Activated CD4-positive, CD25-positive, alpha-beta regulatory T cell treated with anti-CD3 and anti-CD28 coated beads, Interleukin-2, amount 50 U/mL, for 72 hours (primary cell): Measurements from ENCODE around the gene TPRKB.
"Not testable (repeated sequence)": the region's sequence is repeated elsewhere in the genome, so short reads cannot be mapped to it uniquely, and the experiment has no call there.

Experiments used
- DNase-seq: peaks from one replicate; pipeline ENCODE4 v3.0.0; 2021

The TPRKB gene

GRCh38 chr2:73698101-73698500, 39.0 kb downstream of the TPRKB start:
- DNase-seq: no peak

GRCh38 chr2:73697606-73698005, 39.5 kb downstream of the TPRKB start:
- DNase-seq: no peak

- not testable (repeated sequence) for DNase-seq
These were observed 40.2 kb downstream of the TPRKB start for GRCh38 chr2:73696985-73697384.

- not testable (repeated sequence) for DNase-seq
These were observed 40.6 kb downstream of the TPRKB start for GRCh38 chr2:73696521-73696920.

GRCh38 chr2:73690372-73691088, 46.6 kb downstream of the TPRKB start:
- not testable (repeated sequence) for DNase-seq

GRCh38 chr2:73688494-73688893, 48.7 kb downstream of the TPRKB start:
- not testable (repeated sequence) for DNase-seq

GRCh38 chr2:73685764-73686438, 51.2 kb downstream of the TPRKB start:
- no peak for DNase-seq

- not testable (repeated sequence) for DNase-seq
These were observed 52.2 kb downstream of the TPRKB start for GRCh38 chr2:73684905-73685304.

GRCh38 chr2:73684325-73684724, 52.8 kb downstream of the TPRKB start:
- DNase-seq: not testable (repeated sequence)

- not testable (repeated sequence) for DNase-seq
These were observed 57.1 kb downstream of the TPRKB start for GRCh38 chr2:73679951-73680571.
